K562 (cell line): ENCODE data around the gene OR13A1. TPM values are rescaled to one million over a fixed set of nuclear protein-coding genes. Genes with fewer than 3 reads are reported as not detected.
"Not testable (repeated sequence)": the region's sequence is repeated elsewhere in the genome, so short reads cannot be mapped to it uniquely, and the experiment has no call there.

Experiments
- ATAC-seq: fragments of 200-7000 bp; cut with Tn5 transposase; 3 replicates; pipeline ENCODE4 v1.9.1; 2020; ENCODE audit warnings: moderate library complexity
- BruUV-seq: library from RNA; stranded (reverse); fragments of 400-500 nt; replicated peaks from 2 replicates; lab custom pipeline; 2021; lab: Mats Ljungman, UMichigan
- CTCF ChIA-PET: fragments of 300-600 bp; formaldehyde crosslinking; extraction: SDS; loops from one replicate; lab custom pipeline; 2021; ENCODE audit warnings: low intra/inter-chr PET ratio; lab: Yijun Ruan, JAX
- POLR2A ChIA-PET: fragments of 300-600, 350-650 bp; sonication (Branson Sonifier 250); formaldehyde crosslinking; extraction: SDS; loops from one replicate; lab custom pipeline; 2021; ENCODE audit warnings: antibody characterized with exemption, inconsistent platforms; lab: Yijun Ruan, JAX
- DNase-seq, 4 experiments: peaks; one replicate each; pipeline versions ENCODE4 v3.0.0 to v3.0.0-alpha.2; 2011 to 2018; ENCODE audit warnings: low spot score in 3 of 4, mixed read lengths in 3 of 4; ENCODE audit errors: extremely low read depth in 1 of 4
- FAIRE-seq: peaks from 2 replicates; lab custom pipeline; 2011; peaks lifted over from hg19 to GRCh38; lab: Jason Lieb, UNC
- H2AFZ ChIP-seq: 2 replicates; pipeline ENCODE4 v1.6.0; 2011; ENCODE audit warnings: low read depth, low read length, control low read depth, inconsistent platforms
- H3K27ac ChIP-seq: fragments of 200-600 bp; 3 replicates; pipeline ENCODE4 v1.8.0; 2011; ENCODE audit warnings: low read depth, mild to moderate bottlenecking, control low read depth, inconsistent platforms, low read length, moderate library complexity, mixed read lengths; ENCODE audit errors: extremely low read depth
- H3K27me3 ChIP-seq, 2 experiments: fragments of 300-600 bp in 1 of 2; 2 replicates in 1 of 2; 3 replicates in 1 of 2; pipeline versions ENCODE4 v1.6.0 to v1.8.0; 2011; ENCODE audit warnings: inconsistent platforms in 2 of 2, low read length in 2 of 2, mild to moderate bottlenecking in 1 of 2, mixed read lengths in 1 of 2, moderate library complexity in 1 of 2; ENCODE audit not compliant: control insufficient read depth in 2 of 2, insufficient read depth in 2 of 2
- H3K36me3 ChIP-seq: fragments of 300-600 bp; 3 replicates; pipeline ENCODE4 v1.8.0; 2011; ENCODE audit warnings: mild to moderate bottlenecking, low read length, inconsistent platforms; ENCODE audit not compliant: control insufficient read depth, insufficient read depth
- H3K4me1 ChIP-seq, 2 experiments: fragments of 200-600 bp in 1 of 2; replicated peaks in 1 of 2; 2 replicates in 1 of 2; 3 replicates in 1 of 2; pipeline versions ENCODE4 v1.5.1 to v1.8.0; 2011; ENCODE audit warnings: inconsistent platforms in 2 of 2, low read length in 2 of 2, mild to moderate bottlenecking in 1 of 2, mixed read lengths in 1 of 2, moderate library complexity in 1 of 2; ENCODE audit not compliant: control insufficient read depth in 2 of 2, insufficient read depth in 2 of 2
- H3K4me2 ChIP-seq: 2 replicates; pipeline ENCODE4 v1.6.1; 2011; ENCODE audit warnings: low read length, control low read depth, inconsistent platforms, mixed read lengths; ENCODE audit not compliant: insufficient read depth
- H3K4me3 ChIP-seq: fragments of 200-600 bp; sonication (generic), shearing (Covaris generic); 2 replicates; pipeline ENCODE4 v1.5.1; 2016; ENCODE audit warnings: control low read depth, inconsistent platforms
- H3K79me2 ChIP-seq: fragments of 200-600 bp; 3 replicates; pipeline ENCODE4 v1.8.0; 2011; ENCODE audit warnings: low read length, inconsistent platforms; ENCODE audit not compliant: control insufficient read depth, insufficient read depth
- H3K9ac ChIP-seq, 2 experiments: 2 replicates each; pipeline versions ENCODE4 v1.6.0 to v1.6.1; 2011; ENCODE audit warnings: low read depth in 2 of 2, low read length in 2 of 2, control low read depth in 1 of 2, inconsistent platforms in 1 of 2, mild to moderate bottlenecking in 1 of 2, mixed read lengths in 1 of 2; ENCODE audit not compliant: insufficient read depth in 1 of 2
- H3K9me1 ChIP-seq: one replicate; pipeline ENCODE4 v1.6.0; 2011; ENCODE audit warnings: inconsistent platforms, mild to moderate bottlenecking, low read length, moderate library complexity; ENCODE audit not compliant: control insufficient read depth, insufficient read depth
- H3K9me3 ChIP-seq: replicated peaks from 2 replicates; pipeline ENCODE4 v1.5.1; 2011; ENCODE audit warnings: low read depth, low read length, inconsistent platforms; ENCODE audit not compliant: control insufficient read depth, insufficient read depth
- H4K20me1 ChIP-seq: replicated peaks from 2 replicates; pipeline ENCODE4 v1.6.1; 2011; ENCODE audit warnings: low read length, inconsistent platforms, mixed read lengths; ENCODE audit not compliant: control insufficient read depth, insufficient read depth
- CBFA2T3 ChIP-seq: fragments of 450-650 bp; IDR thresholded peaks from 2 replicates; pipeline ENCODE4 v1.6.1; 2017
- CC2D1A ChIP-seq: fragments of 450-650 bp; IDR thresholded peaks from 2 replicates; pipeline ENCODE4 v1.6.1; 2017; ENCODE audit warnings: mild to moderate bottlenecking
- CREB3 ChIP-seq: fragments of 450-650 bp; conservative IDR thresholded peaks from 2 replicates; pipeline ENCODE4 v1.6.1; 2016; ENCODE audit warnings: missing genetic modification characterization, low read depth, mild to moderate bottlenecking, missing compliant biosample characterization, moderate library complexity
- DPF2 ChIP-seq: fragments of 450-650 bp; IDR thresholded peaks from 2 replicates; pipeline ENCODE4 v1.6.1; 2016
- HMBOX1 ChIP-seq: sonication (generic); IDR thresholded peaks from 2 replicates; pipeline ENCODE4 v1.6.1; 2016
- MEIS2 ChIP-seq: fragments of 450-650 bp; IDR thresholded peaks from 2 replicates; pipeline ENCODE4 v1.6.1; 2014; ENCODE audit warnings: mild to moderate bottlenecking; ENCODE audit not compliant: partially characterized antibody
- MNT ChIP-seq, 2 experiments: fragments of 450-650 bp; conservative IDR thresholded peaks; 2 replicates each; pipeline ENCODE4 v1.6.1; 2017; ENCODE audit warnings: mild to moderate bottlenecking in 2 of 2, moderate library complexity in 2 of 2
- NCOR1 ChIP-seq: fragments of 450-650 bp; IDR thresholded peaks from 2 replicates; pipeline ENCODE4 v1.6.1; 2016; ENCODE audit warnings: mild to moderate bottlenecking, moderate library complexity
- NFIC ChIP-seq: fragments of 450-650 bp; IDR thresholded peaks from 2 replicates; pipeline ENCODE4 v1.6.1; 2017; ENCODE audit warnings: mild to moderate bottlenecking, inconsistent platforms
- NFYB ChIP-seq: IDR thresholded peaks from 2 replicates; pipeline ENCODE4 v1.6.1; 2011; ENCODE audit warnings: mild to moderate bottlenecking, moderate library complexity; ENCODE audit not compliant: insufficient read length; ENCODE audit errors: extremely low read depth
- NR2C1 ChIP-seq, 2 experiments: fragments of 450-650 bp; IDR thresholded peaks; 2 replicates each; pipeline ENCODE4 v1.6.1; 2017; ENCODE audit warnings: mild to moderate bottlenecking in 2 of 2, antibody characterized with exemption in 1 of 2, inconsistent platforms in 1 of 2, missing compliant biosample characterization in 1 of 2, missing genetic modification characterization in 1 of 2
- PCBP1 ChIP-seq: fragments of 200-400 bp; formaldehyde crosslinking; IDR thresholded peaks from 2 replicates; pipeline ENCODE4 v1.6.1; 2018; ENCODE audit warnings: mild to moderate bottlenecking, low read depth, low read length; ENCODE audit not compliant: poor library complexity, severe bottlenecking
- SMARCA4 ChIP-seq: fragments of 450-650 bp; IDR thresholded peaks from 2 replicates; pipeline ENCODE4 v1.6.1; 2016
- SOX6 ChIP-seq: fragments of 450-650 bp; IDR thresholded peaks from 2 replicates; pipeline ENCODE4 v1.6.1; 2014; ENCODE audit warnings: mild to moderate bottlenecking
- TAL1 ChIP-seq: fragments of 450-650 bp; IDR thresholded peaks from 2 replicates; pipeline ENCODE4 v1.6.1; 2016; ENCODE audit warnings: mild to moderate bottlenecking
- TBP ChIP-seq: optimal IDR thresholded peaks from 2 replicates; pipeline ENCODE3; 2011; ENCODE audit warnings: low read depth, low read length, improper control_type of control experiment
- TCF3 ChIP-seq: sonication (generic); formaldehyde crosslinking; IDR thresholded peaks from 2 replicates; pipeline ENCODE4 v1.4.0; 2020; ENCODE audit warnings: mild to moderate bottlenecking, missing genetic modification reagents
- TEAD4 ChIP-seq, 2 experiments: sonication (generic) in 1 of 2; formaldehyde crosslinking in 1 of 2; IDR thresholded peaks; 2 replicates each; pipeline versions ENCODE4 v1.6.1 to v1.8.0; 2012 to 2022; ENCODE audit warnings: borderline replicate concordance in 1 of 2, inconsistent platforms in 1 of 2, low read length in 1 of 2, mild to moderate bottlenecking in 1 of 2, missing genetic modification reagents in 1 of 2
- WGBS: fragments of 100-300 bp; shearing (Covaris generic); methylation state at CpG from one replicate; pipeline ENCODE4 v1.1.6; 2016; ENCODE audit warnings: low coverage, mixed read lengths; ENCODE audit not compliant: insufficient coverage; ENCODE audit errors: missing lambda C conversion rate; 5-methylcytosine and 5-hydroxymethylcytosine counted together
- in situ Hi-C: fragments of 300-500 bp; cut with MboI; formaldehyde crosslinking; loops from 4 replicates; pipeline ENCODE4 v1.15.0; 2018; ENCODE audit warnings: inconsistent platforms, mixed read lengths
- intact Hi-C: fragments of 100-400 bp; cut with micrococcal nuclease; formaldehyde crosslinking; loops from 2 replicates; pipeline ENCODE4 v1.14.2; 2022
- polyA plus RNA-seq, 8 experiments: library from polyadenylated mRNA; depleted of rRNA in 4 of 8; stranded (reverse) in 5 of 8; unstranded in 3 of 8; fragments of >200 nt; fragmentation: Nextera tagmentation in 2 of 8; fragmentation: Illumina TruSeq in 1 of 8; extraction: Ambion mirVana in 2 of 8; extraction: Trizol in 1 of 8; gene quantifications; 2 replicates each; pipeline versions ENCODE4 v1.2.1 to v1.2.3, GENCODE V29; 2011 to 2014; ENCODE audit warnings: inconsistent platforms in 1 of 8, missing spikeins in 1 of 8
- total RNA-seq, 7 experiments: library from RNA; depleted of rRNA in 6 of 7; stranded (reverse); fragments of >200 nt in 6 of 7; fragmentation: Illumina TruSeq in 2 of 7; extraction: Trizol in 2 of 7; gene quantifications; 2 replicates each; pipeline versions ENCODE4 v1.2.1 to v1.2.3, GENCODE V29; 2011 to 2021; ENCODE audit warnings: low replicate concordance in 1 of 7

The OR13A1 gene
- total and polyA plus RNA-seq, 9 of the 15 experiments (the other 6 are each of a cell fraction or from before 2014, with no cell fraction given), result 0.03 to 0.11 (median 0.06) TPM; not detected in 3

GRCh38 chr10:45261243-45261775 is 54.1 kb downstream of the OR13A1 start (continued):
- TF ChIP-seq PCBP1, result no peak
- no peak for TF ChIP-seq TBP
- no peak for TF ChIP-seq NFYB
- TF ChIP-seq HMBOX1, result no peak; the same call in 1 of the 2 replicates
- 0 out of 2 replicates have a peak, but pooled peaks have one; percentile 16 for TF ChIP-seq CREB3

GRCh38 chr10:45260635-45261034 is 54.8 kb downstream of the OR13A1 start:
- H3K9me3 ChIP-seq; POLR2A ChIA-PET; H3K4me3 ChIP-seq; H3K4me2 ChIP-seq; H3K9ac ChIP-seq; CTCF ChIA-PET; H2AFZ ChIP-seq; H3K9me1 ChIP-seq; in situ Hi-C loops; H3K36me3 ChIP-seq; FAIRE-seq; H4K20me1 ChIP-seq; H3K79me2 ChIP-seq; BruUV-seq; H3K27me3 ChIP-seq; intact Hi-C loops; DNase-seq; TF ChIP-seq NR2C1 (tag; IDR thresholded peaks at IDR 0.05); TEAD4 (CRISPR knock-in tag; IDR thresholded peaks at IDR 0.05; ENCODE audit: borderline replicate concordance): not testable (repeated sequence)
- H3K4me1 ChIP-seq, result peaks cover 12% of the 10 kb centered on the region in 2 experiments; a peak in 3 of 5 replicates
- H3K27ac ChIP-seq, result peak overlapping the region; percentile 9; the same call in 1 of the 3 replicates
- peak; percentile 34; the same call in 2 of the 3 replicates for ATAC-seq
- WGBS, result 10% methylated on average over 3 of the region's 3 CpGs
- TF ChIP-seq MNT (conservative IDR thresholded peaks at IDR 0.05) (peak in 1 of 2 experiments; percentile 71; a peak in 2 of 4 replicates), TCF3 (CRISPR knock-in tag) (0 out of 2 replicates have a peak, but pooled peaks have one; percentile 27), MEIS2 (peak; percentile 7), SOX6 (peak; percentile 92), CC2D1A (peak; percentile 47; the same call in 1 of the 2 replicates), TAL1 (peak; percentile 87), DPF2 (peak; percentile 59; the same call in 1 of the 2 replicates), NR2C1 (IDR thresholded peaks at IDR 0.05) (peak; percentile 64), CBFA2T3 (peak; percentile 94), NFIC (peak; percentile 68), TEAD4 (IDR thresholded peaks at IDR 0.05; ENCODE audit: low read length) (peak; percentile 30; the same call in 1 of the 2 replicates), NCOR1 (peak; percentile 86), SMARCA4 (peak; percentile 41)
